Mesodermal cell (in vitro differentiated cells): Measurements from ENCODE around the gene WDR81.
A peak's percentile ranks its signal among the peaks of the same experiment; 100 is the strongest.
"Not testable (repeated sequence)": the region's sequence is repeated elsewhere in the genome, so short reads cannot be mapped to it uniquely, and the experiment has no call there.

Experiments
- H3K27ac ChIP-seq: 2 replicates; pipeline ENCODE4 v1.7.0; 2013; ENCODE audit warnings: mild to moderate bottlenecking, low read depth, low read length, moderate library complexity; ENCODE audit not compliant: severe bottlenecking
- H3K36me3 ChIP-seq: 2 replicates; pipeline ENCODE4 v1.7.1; 2013; ENCODE audit warnings: mild to moderate bottlenecking, low read length, moderate library complexity; ENCODE audit not compliant: control insufficient read depth, insufficient read depth
- H3K4me1 ChIP-seq: one replicate; pipeline ENCODE4 v1.7.1; 2013; ENCODE audit warnings: mild to moderate bottlenecking, low read length; ENCODE audit not compliant: insufficient read depth, control insufficient read depth, poor library complexity, severe bottlenecking
- H3K4me3 ChIP-seq: 2 replicates; pipeline ENCODE4 v1.7.0; 2013; ENCODE audit warnings: low read length, control low read depth, mild to moderate bottlenecking; ENCODE audit not compliant: insufficient read depth, poor library complexity, severe bottlenecking; ENCODE audit errors: extremely low read depth
- H3K9me3 ChIP-seq: 2 replicates; pipeline ENCODE4 v1.7.1; 2013; ENCODE audit warnings: mild to moderate bottlenecking, low read length, moderate library complexity; ENCODE audit not compliant: control insufficient read depth
- WGBS, 2 experiments: methylation state at CpG; one replicate each; pipeline ENCODE4 v1.1.5; 2013; ENCODE audit warnings: missing lambda C conversion rate in 2 of 2; ENCODE audit not compliant: insufficient coverage in 2 of 2; 5-methylcytosine and 5-hydroxymethylcytosine counted together

The WDR81 gene

GRCh38 chr17:1699891-1700290 is 24.6 kb upstream of the WDR81 start:
- not testable (repeated sequence) for H3K36me3 ChIP-seq, H3K4me1 ChIP-seq, H3K27ac ChIP-seq, H3K4me3 ChIP-seq, H3K9me3 ChIP-seq
- WGBS, 2 experiments = 83 to 89% methylated on average over 3 to 4 of the region's 5 CpGs

GRCh38 chr17:1703063-1703462 is 21.4 kb upstream of the WDR81 start:
- peaks cover 4% of the 10 kb centered on the region for H3K4me1 ChIP-seq
- no peaks in the 10 kb centered on the region for H3K9me3 ChIP-seq
- no peaks in the 10 kb centered on the region for H3K36me3 ChIP-seq
- H3K4me3 ChIP-seq = no peak overlapping the region
- no peak overlapping the region for H3K27ac ChIP-seq
- 70 to 75% methylated on average over 3 of the region's 4 CpGs for WGBS, 2 experiments

- H3K27ac ChIP-seq = no peak overlapping the region
- H3K9me3 ChIP-seq = no peaks in the 10 kb centered on the region
- 85 to 91% methylated on average over 7 of the region's 7 CpGs for WGBS, 2 experiments
- H3K4me3 ChIP-seq = no peak overlapping the region
- H3K36me3 ChIP-seq = no peaks in the 10 kb centered on the region
- H3K4me1 ChIP-seq = peaks cover 6% of the 10 kb centered on the region
These were observed 19.5 kb upstream of the WDR81 start for GRCh38 chr17:1705004-1705403.

- 76 to 95% methylated on average over 3 to 4 of the region's 5 CpGs for WGBS, 2 experiments
- no peak overlapping the region for H3K4me3 ChIP-seq
- H3K9me3 ChIP-seq = no peaks in the 10 kb centered on the region
- peaks cover 12% of the 10 kb centered on the region for H3K36me3 ChIP-seq
- peaks cover 23% of the 10 kb centered on the region for H3K4me1 ChIP-seq
- no peak overlapping the region for H3K27ac ChIP-seq
These were observed 17.4 kb upstream of the WDR81 start for GRCh38 chr17:1707107-1707506.

GRCh38 chr17:1708791-1709346 is 15.6 kb upstream of the WDR81 start:
- WGBS, 2 experiments = 97 to 98% methylated on average over 7 to 9 of the region's 10 CpGs
- not testable (repeated sequence) for H3K9me3 ChIP-seq, H3K27ac ChIP-seq, H3K4me3 ChIP-seq
- peaks cover 41% of the 10 kb centered on the region for H3K4me1 ChIP-seq
- H3K36me3 ChIP-seq = peaks cover 30% of the 10 kb centered on the region

- Histone ChIP-seq H3K9me3 (no peaks in the 10 kb centered on the region), H3K4me1 (peaks cover 42% of the 10 kb centered on the region), H3K4me3 (peak overlapping the region; percentile 49), H3K27ac (no peak overlapping the region), H3K36me3 (peaks cover 36% of the 10 kb centered on the region)
- WGBS, 2 experiments = 0 to 41% methylated on average over 1 to 4 of the region's 16 CpGs
These were observed 15.0 kb upstream of the WDR81 start for GRCh38 chr17:1709403-1709951.

GRCh38 chr17:1709971-1710806 is 14.3 kb upstream of the WDR81 start, which contains the start of gene TLCD2:
TSS of gene TLCD2 (minus strand) at chr17:1710377. CDS start at chr17:1710242, 135 bp downstream.
- H3K9me3 ChIP-seq = no peaks in the 10 kb centered on the region
- H3K27ac ChIP-seq = no peak within 1 kb of the TSS
- peaks cover 36% of the 10 kb centered on the region for H3K36me3 ChIP-seq
- WGBS, 2 experiments = 1% methylated on average over 61 to 71 of the region's 83 CpGs
- H3K4me1 ChIP-seq = peaks cover 42% of the 10 kb centered on the region
- H3K4me3 ChIP-seq = peak within 1 kb of the TSS; percentile 49

- Histone ChIP-seq H3K4me1 (peaks cover 38% of the 10 kb centered on the region), H3K9me3 (no peaks in the 10 kb centered on the region), H3K36me3 (peaks cover 36% of the 10 kb centered on the region), H3K27ac (no peak overlapping the region), H3K4me3 (peak overlapping the region; percentile 49)
- WGBS, 2 experiments = 27 to 28% methylated on average over 7 to 9 of the region's 14 CpGs
These were observed 13.5 kb upstream of the WDR81 start for GRCh38 chr17:1710807-1711553.

GRCh38 chr17:1711804-1712203 is 12.7 kb upstream of the WDR81 start:
- 100% methylated on average over 1 of the region's 4 CpGs; no CpG with 5 or more reads in 1 of the 2 experiments for WGBS, 2 experiments
- Histone ChIP-seq H3K4me3 (no peak overlapping the region), H3K4me1 (peaks cover 38% of the 10 kb centered on the region), H3K9me3 (no peaks in the 10 kb centered on the region), H3K27ac (no peak overlapping the region), H3K36me3 (peaks cover 36% of the 10 kb centered on the region)

GRCh38 chr17:1712271-1712670 is 12.2 kb upstream of the WDR81 start:
- Histone ChIP-seq H3K36me3 (peaks cover 36% of the 10 kb centered on the region), H3K4me1 (peaks cover 38% of the 10 kb centered on the region), H3K27ac (no peak overlapping the region), H3K9me3 (no peaks in the 10 kb centered on the region), H3K4me3 (no peak overlapping the region)
- 100% methylated on average over 6 to 7 of the region's 8 CpGs for WGBS, 2 experiments
